Smooth muscle cell (in vitro differentiated cells): ENCODE data around the gene OR52M1. TPM values are rescaled to one million over a fixed set of nuclear protein-coding genes. Genes with fewer than 3 reads are reported as not detected.

Experiments
- DNase-seq: peaks from one replicate; lab custom pipeline; 2025; ENCODE audit not compliant: unreplicated experiment; lab: John Stamatoyannopoulos, UW
- H2AFZ ChIP-seq: fragments of 200-600 bp; sonication (generic); 2 replicates; pipeline ENCODE4 v1.6.0; 2016; ENCODE audit warnings: antibody characterized with exemption, low read depth, mild to moderate bottlenecking
- H3F3A ChIP-seq: fragments of 200-600 bp; sonication (generic); 2 replicates; pipeline ENCODE4 v1.6.0; 2017; ENCODE audit warnings: antibody characterized with exemption, low read depth
- H3K27ac ChIP-seq: fragments of 200-600 bp; sonication (generic); 2 replicates; pipeline ENCODE4 v1.5.1; 2016; ENCODE audit warnings: low read depth, mild to moderate bottlenecking
- H3K27me3 ChIP-seq: fragments of 200-600 bp; sonication (generic); 2 replicates; pipeline ENCODE4 v1.6.1; 2016; ENCODE audit warnings: low read depth, mild to moderate bottlenecking
- H3K36me3 ChIP-seq: fragments of 200-600 bp; sonication (generic); 2 replicates; pipeline ENCODE4 v1.5.1; 2016; ENCODE audit warnings: low read depth
- H3K4me1 ChIP-seq: fragments of 200-600 bp; sonication (generic); 2 replicates; pipeline ENCODE4 v1.5.1; 2016; ENCODE audit warnings: low read depth
- H3K4me2 ChIP-seq: fragments of 200-600 bp; sonication (generic); 2 replicates; pipeline ENCODE4 v1.6.0; 2016; ENCODE audit warnings: mild to moderate bottlenecking
- H3K4me3 ChIP-seq: fragments of 200-600 bp; sonication (generic); 2 replicates; pipeline ENCODE4 v1.5.1; 2016; ENCODE audit warnings: mild to moderate bottlenecking
- H3K79me2 ChIP-seq: fragments of 200-600 bp; sonication (generic); 2 replicates; pipeline ENCODE4 v1.6.0; 2016; ENCODE audit warnings: low read depth, mild to moderate bottlenecking
- H3K9ac ChIP-seq: fragments of 200-600 bp; sonication (generic); 2 replicates; pipeline ENCODE4 v1.6.0; 2016; ENCODE audit warnings: low read depth
- H3K9me3 ChIP-seq: fragments of 200-600 bp; sonication (generic); replicated peaks from 2 replicates; pipeline ENCODE4 v1.5.1; 2016; ENCODE audit warnings: low read depth
- H4K20me1 ChIP-seq: fragments of 200-600 bp; sonication (generic); 2 replicates; pipeline ENCODE4 v1.6.0; 2016; ENCODE audit warnings: low read depth
- CTCF ChIP-seq: fragments of 200-600 bp; sonication (generic); IDR thresholded peaks from 2 replicates; pipeline ENCODE4 v1.5.1; 2017; ENCODE audit warnings: borderline replicate concordance, mild to moderate bottlenecking, antibody characterized with exemption; ENCODE audit not compliant: insufficient read depth, poor library complexity, severe bottlenecking
- WGBS: methylation state at CpG from one replicate; pipeline ENCODE4 v1.1.7; 2016; ENCODE audit warnings: low lambda C conversion rate; 5-methylcytosine and 5-hydroxymethylcytosine counted together
- polyA plus RNA-seq: library from polyadenylated mRNA; unstranded; fragments of >200 nt; fragmentation: Nextera tagmentation; extraction: Ambion mirVana; gene quantifications from 2 replicates; pipeline ENCODE4 v1.2.1, GENCODE V29; 2016
- total RNA-seq: library from RNA; depleted of rRNA; stranded (reverse); fragments of >200 nt; gene quantifications from 2 replicates; pipeline ENCODE4 v1.2.3, GENCODE V29; 2014

OR52M1 gene
- total and polyA plus RNA-seq, 2 experiments from 2014 or later = not detected

GRCh38 chr11:4539603-4540219, 5.3 kb upstream of the OR52M1 start:
- no peak for DNase-seq
- Histone ChIP-seq H3K79me2 (no peaks in the 10 kb centered on the region), H3K4me2 (no peak overlapping the region), H3K9ac (no peak overlapping the region), H2AFZ (no peak overlapping the region), H3K27ac (no peak overlapping the region), H3K36me3 (no peaks in the 10 kb centered on the region), H3K4me3 (no peak overlapping the region), H3K9me3 (no peaks in the 10 kb centered on the region), H3K27me3 (no peaks in the 10 kb centered on the region), H4K20me1 (no peaks in the 10 kb centered on the region), H3F3A (no peaks in the 10 kb centered on the region), H3K4me1 (no peaks in the 10 kb centered on the region)
- 34% methylated on average over 3 of the region's 3 CpGs for WGBS
- TF ChIP-seq CTCF = peak; percentile 71

- Histone ChIP-seq H3K9me3 (no peaks in the 10 kb centered on the region), H3K4me1 (no peaks in the 10 kb centered on the region), H3K36me3 (no peaks in the 10 kb centered on the region), H2AFZ (no peak overlapping the region), H3K4me2 (no peak overlapping the region), H3K27ac (no peak overlapping the region), H3F3A (no peaks in the 10 kb centered on the region), H3K27me3 (peaks cover 2% of the 10 kb centered on the region), H3K4me3 (no peak overlapping the region), H3K79me2 (no peaks in the 10 kb centered on the region), H3K9ac (no peak overlapping the region), H4K20me1 (no peaks in the 10 kb centered on the region)
- 23% methylated on average over 1 of the region's 1 CpG for WGBS
- no peak for DNase-seq
- no peak for TF ChIP-seq CTCF
These were observed 3.9 kb upstream of the OR52M1 start for GRCh38 chr11:4541071-4541470.

- no peaks in the 10 kb centered on the region for H4K20me1 ChIP-seq
- H3K79me2 ChIP-seq = no peaks in the 10 kb centered on the region
- H3K4me2 ChIP-seq = no peak overlapping the region
- H2AFZ ChIP-seq = no peak overlapping the region
- H3K27me3 ChIP-seq = peaks cover 4% of the 10 kb centered on the region
- no peaks in the 10 kb centered on the region for H3K4me1 ChIP-seq
- no peak overlapping the region for H3K4me3 ChIP-seq
- no peak for TF ChIP-seq CTCF
- H3K9ac ChIP-seq = no peak overlapping the region
- H3K27ac ChIP-seq = no peak overlapping the region
- H3F3A ChIP-seq = no peaks in the 10 kb centered on the region
- H3K9me3 ChIP-seq = no peaks in the 10 kb centered on the region
- no peak for DNase-seq
- H3K36me3 ChIP-seq = no peaks in the 10 kb centered on the region
These were observed 1.4 kb upstream of the OR52M1 start for GRCh38 chr11:4543561-4543960.

GRCh38 chr11:4546878-4547277, 1.9 kb downstream of the OR52M1 start:
- H3K9ac ChIP-seq = no peak overlapping the region
- H3F3A ChIP-seq = no peaks in the 10 kb centered on the region
- no peaks in the 10 kb centered on the region for H3K9me3 ChIP-seq
- no peak overlapping the region for H3K27ac ChIP-seq
- no peaks in the 10 kb centered on the region for H3K36me3 ChIP-seq
- no peak overlapping the region for H3K4me2 ChIP-seq
- H2AFZ ChIP-seq = no peak overlapping the region
- H3K79me2 ChIP-seq = no peaks in the 10 kb centered on the region
- no peaks in the 10 kb centered on the region for H3K4me1 ChIP-seq
- no peak overlapping the region for H3K4me3 ChIP-seq
- no peak for DNase-seq
- peaks cover 4% of the 10 kb centered on the region for H3K27me3 ChIP-seq
- TF ChIP-seq CTCF = no peak
- H4K20me1 ChIP-seq = no peaks in the 10 kb centered on the region
- WGBS = 86% methylated on average over 1 of the region's 1 CpG
